ENCODE data around the gene NHLRC1. TPM values are rescaled to one million over a fixed set of nuclear protein-coding genes. Genes with fewer than 3 reads are reported as not detected.

NHLRC1 gene
- total RNA-seq, 2 donors from 2014 or later = 2.7 to 4.8 TPM

GRCh38 chr6:18080544-18080943 lies 41.9 kb downstream of the NHLRC1 start:
- Histone ChIP-seq H3K9me3 (no peaks in the 10 kb centered on the region), H3K4me3 (no peak overlapping the region), H3K27me3 (replicated peaks; ENCODE audit: insufficient read depth) (no peaks in the 10 kb centered on the region), H3K27ac (no peak overlapping the region), H3K4me1 (replicated peaks) (no peaks in the 10 kb centered on the region), H3K36me3 (no peaks in the 10 kb centered on the region)
- intact Hi-C loops (cut with DNase I) = no loop called here
- TF ChIP-seq, protein P1, sequence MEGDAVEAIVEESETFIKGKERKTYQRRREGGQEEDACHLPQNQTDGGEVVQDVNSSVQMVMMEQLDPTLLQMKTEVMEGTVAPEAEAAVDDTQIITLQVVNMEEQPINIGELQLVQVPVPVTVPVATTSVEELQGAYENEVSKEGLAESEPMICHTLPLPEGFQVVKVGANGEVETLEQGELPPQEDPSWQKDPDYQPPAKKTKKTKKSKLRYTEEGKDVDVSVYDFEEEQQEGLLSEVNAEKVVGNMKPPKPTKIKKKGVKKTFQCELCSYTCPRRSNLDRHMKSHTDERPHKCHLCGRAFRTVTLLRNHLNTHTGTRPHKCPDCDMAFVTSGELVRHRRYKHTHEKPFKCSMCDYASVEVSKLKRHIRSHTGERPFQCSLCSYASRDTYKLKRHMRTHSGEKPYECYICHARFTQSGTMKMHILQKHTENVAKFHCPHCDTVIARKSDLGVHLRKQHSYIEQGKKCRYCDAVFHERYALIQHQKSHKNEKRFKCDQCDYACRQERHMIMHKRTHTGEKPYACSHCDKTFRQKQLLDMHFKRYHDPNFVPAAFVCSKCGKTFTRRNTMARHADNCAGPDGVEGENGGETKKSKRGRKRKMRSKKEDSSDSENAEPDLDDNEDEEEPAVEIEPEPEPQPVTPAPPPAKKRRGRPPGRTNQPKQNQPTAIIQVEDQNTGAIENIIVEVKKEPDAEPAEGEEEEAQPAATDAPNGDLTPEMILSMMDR (IDR thresholded peaks at IDR 0.05) = no peak
- 88% methylated on average over 4 of the region's 4 CpGs for WGBS
- no peak for DNase-seq (ENCODE audit: low spot score)

GRCh38 chr6:18078866-18079265 lies 43.6 kb downstream of the NHLRC1 start:
- no peaks in the 10 kb centered on the region for H3K9me3 ChIP-seq
- no peaks in the 10 kb centered on the region for H3K4me1 ChIP-seq (replicated peaks)
- H3K36me3 ChIP-seq = no peaks in the 10 kb centered on the region
- H3K4me3 ChIP-seq = no peak overlapping the region
- no peaks in the 10 kb centered on the region for H3K27me3 ChIP-seq (replicated peaks; ENCODE audit: insufficient read depth)
- H3K27ac ChIP-seq = no peak overlapping the region
- 91% methylated on average over 3 of the region's 3 CpGs for WGBS
- TF ChIP-seq, protein P1 (IDR thresholded peaks at IDR 0.05) = no peak
- TF ChIP-seq POLR2AphosphoS5 (IDR thresholded peaks at IDR 0.05) (no peak), POLR2A (IDR thresholded peaks at IDR 0.05) (no peak)
- DNase-seq (ENCODE audit: low spot score) = no peak
- intact Hi-C loops (cut with DNase I) = no loop called here

DNA sequence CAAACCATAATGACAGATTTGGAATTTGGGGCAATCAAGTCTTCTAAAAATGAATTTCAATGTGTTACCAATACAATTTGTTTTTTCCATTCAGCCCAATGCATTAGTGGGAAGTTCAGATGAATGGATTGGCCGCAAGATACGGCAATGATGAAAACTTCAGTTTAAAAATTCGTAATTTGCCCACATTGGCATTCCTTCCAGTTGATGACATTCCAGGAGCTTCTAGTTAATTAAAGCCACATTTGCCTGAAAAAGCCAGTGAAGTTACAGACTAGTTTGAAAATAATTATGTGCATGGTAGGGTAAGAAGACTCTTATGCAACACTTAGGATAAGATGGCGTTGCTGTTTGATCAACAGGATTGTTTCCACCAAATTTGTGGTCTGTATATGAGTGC lies 46.2 kb downstream of the NHLRC1 start:
- no peak for DNase-seq (ENCODE audit: low spot score)
- 94% methylated on average over 4 of the region's 4 CpGs for WGBS
- TF ChIP-seq, protein P1 (IDR thresholded peaks at IDR 0.05) = no peak
- TF ChIP-seq POLR2A (IDR thresholded peaks at IDR 0.05) (no peak), POLR2AphosphoS5 (IDR thresholded peaks at IDR 0.05) (no peak)
- Histone ChIP-seq H3K36me3 (no peaks in the 10 kb centered on the region), H3K9me3 (no peaks in the 10 kb centered on the region), H3K27me3 (replicated peaks; ENCODE audit: insufficient read depth) (no peaks in the 10 kb centered on the region), H3K4me1 (replicated peaks) (no peaks in the 10 kb centered on the region), H3K27ac (no peak overlapping the region), H3K4me3 (no peak overlapping the region)
- intact Hi-C loops (cut with DNase I) = no loop called here

- Histone ChIP-seq H3K9me3 (no peaks in the 10 kb centered on the region), H3K27ac (no peak overlapping the region), H3K27me3 (replicated peaks; ENCODE audit: insufficient read depth) (no peaks in the 10 kb centered on the region), H3K4me3 (no peak overlapping the region), H3K36me3 (no peaks in the 10 kb centered on the region), H3K4me1 (replicated peaks) (no peaks in the 10 kb centered on the region)
- intact Hi-C loops (cut with DNase I) = no loop called here
- TF ChIP-seq POLR2AphosphoS5 (IDR thresholded peaks at IDR 0.05) (no peak), POLR2A (IDR thresholded peaks at IDR 0.05) (no peak)
- TF ChIP-seq, protein P1 (IDR thresholded peaks at IDR 0.05) = no peak
- DNase-seq (ENCODE audit: low spot score) = no peak
These were observed 49.6 kb downstream of the NHLRC1 start for GRCh38 chr6:18072841-18073240.

DNA sequence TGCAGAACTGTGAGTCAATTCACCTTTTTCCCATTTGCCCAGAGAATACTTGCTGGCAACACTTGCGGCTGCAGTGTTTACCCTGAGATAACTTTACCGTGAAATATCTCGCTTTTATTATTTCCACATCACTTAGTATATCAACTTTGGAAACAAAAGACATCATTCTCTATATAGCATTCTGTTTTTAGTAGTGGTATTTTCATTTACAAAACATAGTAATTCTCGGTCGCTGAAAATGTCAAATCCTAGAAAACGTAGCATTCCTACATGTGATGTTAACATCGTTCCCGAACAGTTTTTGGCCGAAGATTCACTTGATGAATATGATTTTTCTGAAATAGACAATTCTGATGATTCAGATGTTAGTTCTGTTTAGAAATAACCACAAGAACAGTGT lies 52.0 kb downstream of the NHLRC1 start:
- intact Hi-C loops (cut with DNase I) = no loop called here
- Histone ChIP-seq H3K27ac (no peak overlapping the region), H3K4me3 (no peak overlapping the region), H3K4me1 (replicated peaks) (no peaks in the 10 kb centered on the region), H3K27me3 (replicated peaks; ENCODE audit: insufficient read depth) (no peaks in the 10 kb centered on the region), H3K9me3 (no peaks in the 10 kb centered on the region), H3K36me3 (no peaks in the 10 kb centered on the region)
- DNase-seq (ENCODE audit: low spot score) = no peak
- WGBS = 88% methylated on average over 9 of the region's 9 CpGs
- TF ChIP-seq POLR2AphosphoS5 (IDR thresholded peaks at IDR 0.05) (no peak), POLR2A (IDR thresholded peaks at IDR 0.05) (no peak)
- TF ChIP-seq, protein P1 (IDR thresholded peaks at IDR 0.05) = no peak

Other genes with a start within 250 kb of the NHLRC1 start
- gene KIF13A, start 135.0 kb downstream of the NHLRC1 start, total RNA-seq = 10 to 100 TPM; 36.8 to 57.5 TPM
- gene TPMT, start 32.4 kb upstream of the NHLRC1 start, total RNA-seq = 10 to 100 TPM; 19.4 to 21.4 TPM
- gene KDM1B, start 32.7 kb upstream of the NHLRC1 start, total RNA-seq = 10 to 100 TPM; 11.0 to 31.8 TPM
- gene DEK, start 141.9 kb upstream of the NHLRC1 start, total RNA-seq = 100 to 1,000 TPM in 1 of 2 donors, 10 to 100 TPM in 1; 74.1 to 133 TPM